Middle frontal gyrus (tissue), 1 donor: ENCODE measurements around the gene LPCAT4.
"Not testable (repeated sequence)": the region's sequence is repeated elsewhere in the genome, so short reads cannot be mapped to it uniquely, and the experiment has no call there.

Experiments
- DNase-seq: peaks from one replicate; pipeline ENCODE4 v3.0.0-alpha.2; 2015; ENCODE audit warnings: low spot score; ENCODE audit errors: extremely low spot score

LPCAT4 gene

GRCh38 chr15:34364041-34364440 lies 3.0 kb downstream of the LPCAT4 start:
- DNase-seq: no peak

- DNase-seq: no peak
Observed at GRCh38 chr15:34362047-34362773, 4.8 kb downstream of the LPCAT4 start.

GRCh38 chr15:34361278-34361677 lies 5.7 kb downstream of the LPCAT4 start:
- no peak for DNase-seq

- no peak for DNase-seq
Observed at GRCh38 chr15:34360298-34360697, 6.7 kb downstream of the LPCAT4 start.

- no peak for DNase-seq
Observed at GRCh38 chr15:34359416-34359815, 7.6 kb downstream of the LPCAT4 start.

GRCh38 chr15:34358948-34359347 lies 8.0 kb downstream of the LPCAT4 start:
- no peak for DNase-seq

- no peak for DNase-seq
Observed at GRCh38 chr15:34358367-34358766, 8.6 kb downstream of the LPCAT4 start.

GRCh38 chr15:34357653-34358052 lies 9.3 kb downstream of the LPCAT4 start:
- no peak for DNase-seq

- DNase-seq: no peak
Observed at GRCh38 chr15:34355241-34355640, 11.8 kb downstream of the LPCAT4 start.

- DNase-seq: no peak
Observed at GRCh38 chr15:34354286-34354685, 12.7 kb downstream of the LPCAT4 start.

GRCh38 chr15:34353627-34354026 lies 13.4 kb downstream of the LPCAT4 start:
- no peak for DNase-seq

GRCh38 chr15:34352996-34353395 lies 14.0 kb downstream of the LPCAT4 start:
- not testable (repeated sequence) for DNase-seq

GRCh38 chr15:34349769-34350168 lies 17.2 kb downstream of the LPCAT4 start:
- DNase-seq: no peak

GRCh38 chr15:34348735-34349300 lies 18.2 kb downstream of the LPCAT4 start:
- no peak for DNase-seq

GRCh38 chr15:34347951-34348638 lies 18.9 kb downstream of the LPCAT4 start:
- no peak for DNase-seq

- peak; percentile 81 for DNase-seq
Observed at GRCh38 chr15:34342737-34343575, 24.0 kb downstream of the LPCAT4 start, which contains the start of the genes NOP10 and NUTM1. NOP10 (minus strand) TSS chr15:34343136; CDS start chr15:34343073, 63 bp downstream. NUTM1 (plus strand) TSS chr15:34343315; CDS start chr15:34343697, 382 bp downstream.

- not testable (repeated sequence) for DNase-seq
Observed at GRCh38 chr15:34342213-34342736, 24.7 kb downstream of the LPCAT4 start.

- no peak for DNase-seq
Observed at GRCh38 chr15:34341381-34342212, 25.4 kb downstream of the LPCAT4 start.

GRCh38 chr15:34339946-34340345 lies 27.1 kb downstream of the LPCAT4 start:
- no peak for DNase-seq

GRCh38 chr15:34338347-34338746 lies 28.6 kb downstream of the LPCAT4 start:
- DNase-seq: no peak
